AG04449 (cell line): ENCODE measurements around the gene TPST1.

Experiments used
- CTCF ChIA-PET: fragments of 350-600 bp; formaldehyde crosslinking; extraction: SDS; loops from one replicate; lab custom pipeline; 2021; ENCODE audit warnings: antibody characterized with exemption; lab: Yijun Ruan, JAX
- POLR2A ChIA-PET: fragments of 400-600, 350-600 bp; formaldehyde crosslinking; extraction: SDS; loops from one replicate; lab custom pipeline; 2020; ENCODE audit warnings: antibody characterized with exemption, inconsistent platforms; lab: Yijun Ruan, JAX
- DNase-seq: peaks from one replicate; pipeline ENCODE4 v3.0.0-alpha.2; 2010; ENCODE audit warnings: low read depth, low spot score
- H3K4me3 ChIP-seq: 2 replicates; pipeline ENCODE4 v1.5.1; 2011; ENCODE audit warnings: low read depth, mild to moderate bottlenecking, control low read depth, low read length
- CTCF ChIP-seq: IDR thresholded peaks from one replicate; pipeline ENCODE4 v1.5.1; 2011; ENCODE audit warnings: mild to moderate bottlenecking, moderate library complexity, low read length, control low read depth, inconsistent platforms; ENCODE audit not compliant: insufficient read depth; ENCODE audit errors: missing control alignments

Gene TPST1

GRCh38 chr7:66333443-66333842 is 128.3 kb downstream of the TPST1 start:
- CTCF ChIA-PET: interaction anchor here (0.9 to 1.1 kb wide), 2 partner anchors 21 to 77 kb away, joined by 3 read pairs; no protein-coding TSS in a partner anchor
- POLR2A ChIA-PET: no interaction called here
- no peak for TF ChIP-seq CTCF

GRCh38 chr7:66335318-66335717 is 130.2 kb downstream of the TPST1 start:
- H3K4me3 ChIP-seq: no peak overlapping the region
- ChIA-PET CTCF (no interaction called here), POLR2A (no interaction called here)
- TF ChIP-seq CTCF: no peak
- DNase-seq: no peak

More at GRCh38 chr7:66333443-66333842, 128.3 kb downstream of the TPST1 start:
- H3K4me3 ChIP-seq: no peak overlapping the region
- DNase-seq: no peak

- H3K4me3 ChIP-seq: no peak overlapping the region
- no peak for TF ChIP-seq CTCF
- DNase-seq: no peak
- ChIA-PET POLR2A (no interaction called here), CTCF (no interaction called here)
These were observed 131.6 kb downstream of the TPST1 start for GRCh38 chr7:66336760-66337159.

GRCh38 chr7:66339141-66339540 is 134.0 kb downstream of the TPST1 start:
- CTCF ChIA-PET: no interaction called here
- no peak for DNase-seq
- no peak for TF ChIP-seq CTCF
- POLR2A ChIA-PET: no interaction called here
- H3K4me3 ChIP-seq: no peak overlapping the region

- ChIA-PET POLR2A (no interaction called here), CTCF (no interaction called here)
- no peak overlapping the region for H3K4me3 ChIP-seq
- no peak for DNase-seq
- TF ChIP-seq CTCF: no peak
These were observed 139.0 kb downstream of the TPST1 start for GRCh38 chr7:66344166-66344565.

GRCh38 chr7:66348531-66348930 is 143.4 kb downstream of the TPST1 start:
- ChIA-PET POLR2A (no interaction called here), CTCF (interaction anchor here (1.1 kb wide), 1 partner anchor 20 kb away, joined by 3 read pairs; no protein-coding TSS in a partner anchor)
- H3K4me3 ChIP-seq: no peak overlapping the region
- TF ChIP-seq CTCF: no peak
- no peak for DNase-seq
